CD4-positive, alpha-beta T cell treated with Interleukin-15 for 4 hours (primary cell): ENCODE results near the gene MRC2.
A peak's percentile ranks its signal among the peaks of the same experiment; 100 is the strongest.
"Not testable (repeated sequence)": the region's sequence is repeated elsewhere in the genome, so short reads cannot be mapped to it uniquely, and the experiment has no call there.

Source experiments
- DNase-seq: peaks from one replicate; pipeline ENCODE4 v3.0.0-alpha.2; 2020; ENCODE audit warnings: low spot score

The MRC2 gene, protein sequence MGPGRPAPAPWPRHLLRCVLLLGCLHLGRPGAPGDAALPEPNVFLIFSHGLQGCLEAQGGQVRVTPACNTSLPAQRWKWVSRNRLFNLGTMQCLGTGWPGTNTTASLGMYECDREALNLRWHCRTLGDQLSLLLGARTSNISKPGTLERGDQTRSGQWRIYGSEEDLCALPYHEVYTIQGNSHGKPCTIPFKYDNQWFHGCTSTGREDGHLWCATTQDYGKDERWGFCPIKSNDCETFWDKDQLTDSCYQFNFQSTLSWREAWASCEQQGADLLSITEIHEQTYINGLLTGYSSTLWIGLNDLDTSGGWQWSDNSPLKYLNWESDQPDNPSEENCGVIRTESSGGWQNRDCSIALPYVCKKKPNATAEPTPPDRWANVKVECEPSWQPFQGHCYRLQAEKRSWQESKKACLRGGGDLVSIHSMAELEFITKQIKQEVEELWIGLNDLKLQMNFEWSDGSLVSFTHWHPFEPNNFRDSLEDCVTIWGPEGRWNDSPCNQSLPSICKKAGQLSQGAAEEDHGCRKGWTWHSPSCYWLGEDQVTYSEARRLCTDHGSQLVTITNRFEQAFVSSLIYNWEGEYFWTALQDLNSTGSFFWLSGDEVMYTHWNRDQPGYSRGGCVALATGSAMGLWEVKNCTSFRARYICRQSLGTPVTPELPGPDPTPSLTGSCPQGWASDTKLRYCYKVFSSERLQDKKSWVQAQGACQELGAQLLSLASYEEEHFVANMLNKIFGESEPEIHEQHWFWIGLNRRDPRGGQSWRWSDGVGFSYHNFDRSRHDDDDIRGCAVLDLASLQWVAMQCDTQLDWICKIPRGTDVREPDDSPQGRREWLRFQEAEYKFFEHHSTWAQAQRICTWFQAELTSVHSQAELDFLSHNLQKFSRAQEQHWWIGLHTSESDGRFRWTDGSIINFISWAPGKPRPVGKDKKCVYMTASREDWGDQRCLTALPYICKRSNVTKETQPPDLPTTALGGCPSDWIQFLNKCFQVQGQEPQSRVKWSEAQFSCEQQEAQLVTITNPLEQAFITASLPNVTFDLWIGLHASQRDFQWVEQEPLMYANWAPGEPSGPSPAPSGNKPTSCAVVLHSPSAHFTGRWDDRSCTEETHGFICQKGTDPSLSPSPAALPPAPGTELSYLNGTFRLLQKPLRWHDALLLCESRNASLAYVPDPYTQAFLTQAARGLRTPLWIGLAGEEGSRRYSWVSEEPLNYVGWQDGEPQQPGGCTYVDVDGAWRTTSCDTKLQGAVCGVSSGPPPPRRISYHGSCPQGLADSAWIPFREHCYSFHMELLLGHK (N-terminal part only)

DNA sequence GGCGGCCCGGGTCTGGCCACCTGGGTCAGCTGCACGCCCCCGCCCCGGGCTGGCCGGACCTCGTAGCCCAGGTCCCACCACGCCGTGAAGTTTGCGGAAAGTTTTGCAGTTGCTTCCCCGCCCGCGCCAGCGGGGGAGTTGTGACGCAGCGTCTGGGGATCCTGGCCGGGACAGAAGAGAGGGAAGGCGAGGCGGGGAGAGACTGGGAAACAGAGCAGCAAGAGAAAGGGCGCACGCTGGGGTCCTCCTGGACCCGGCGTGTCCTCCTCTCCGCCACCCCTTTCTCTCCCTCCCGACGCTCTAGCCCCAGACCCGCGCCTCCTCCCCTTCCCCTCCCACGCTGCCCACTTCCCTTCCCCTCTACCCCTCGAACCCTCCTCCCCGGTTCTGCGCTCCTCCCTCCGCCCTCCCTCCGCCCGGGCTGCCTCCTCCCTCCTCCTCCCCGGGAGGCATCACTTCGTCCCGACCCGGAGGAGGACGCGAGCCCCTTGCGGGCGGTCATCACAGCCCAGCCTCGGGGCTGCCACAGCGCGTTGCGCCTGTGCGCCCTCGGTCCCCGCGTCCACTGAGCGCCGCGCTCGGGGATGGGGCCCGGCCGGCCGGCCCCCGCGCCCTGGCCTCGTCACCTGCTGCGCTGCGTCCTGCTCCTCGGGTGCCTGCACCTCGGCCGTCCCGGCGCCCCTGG is at the start of gene MRC2:
Gene MRC2, plus strand, starts transcription at position 452 of the 685 bp plus-strand sequence. Its CDS starts 133 bp downstream, at position 585.
- DNase-seq, result peak; percentile 5

DNA sequence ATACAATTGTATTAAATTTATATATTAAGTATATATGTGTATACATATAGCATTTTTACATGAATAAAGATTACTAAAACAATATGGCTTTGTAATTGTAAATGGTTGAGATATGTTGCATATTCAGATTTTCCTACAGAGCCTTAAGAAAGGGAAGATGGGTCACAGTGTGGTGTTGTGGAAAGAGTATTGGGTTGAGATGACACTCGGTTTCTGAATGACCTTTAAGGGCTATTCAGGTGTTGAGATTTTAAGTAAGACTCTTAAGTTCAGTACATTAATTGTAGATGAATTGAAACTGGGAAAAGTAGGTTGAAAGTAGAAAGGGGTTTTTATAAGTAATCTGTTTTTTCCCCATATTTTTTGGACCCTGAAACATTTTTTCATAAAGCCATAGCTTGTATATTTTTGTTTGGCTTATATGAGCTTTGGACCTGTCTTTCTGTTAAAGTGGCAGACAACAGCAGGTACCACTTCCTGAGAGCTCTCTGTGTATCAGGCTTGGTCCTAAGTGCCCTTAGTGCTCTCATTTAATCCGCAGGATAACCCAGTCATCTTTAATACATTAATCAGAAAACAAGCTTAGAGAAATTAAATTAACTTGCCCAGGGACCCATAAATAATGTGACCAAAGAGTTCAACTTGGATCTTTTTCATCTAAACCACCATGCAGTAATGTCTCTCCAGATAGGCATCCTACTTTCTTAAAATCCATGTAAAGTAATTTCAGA is 48.5 kb upstream of the MRC2 start:
- no peak for DNase-seq

DNA sequence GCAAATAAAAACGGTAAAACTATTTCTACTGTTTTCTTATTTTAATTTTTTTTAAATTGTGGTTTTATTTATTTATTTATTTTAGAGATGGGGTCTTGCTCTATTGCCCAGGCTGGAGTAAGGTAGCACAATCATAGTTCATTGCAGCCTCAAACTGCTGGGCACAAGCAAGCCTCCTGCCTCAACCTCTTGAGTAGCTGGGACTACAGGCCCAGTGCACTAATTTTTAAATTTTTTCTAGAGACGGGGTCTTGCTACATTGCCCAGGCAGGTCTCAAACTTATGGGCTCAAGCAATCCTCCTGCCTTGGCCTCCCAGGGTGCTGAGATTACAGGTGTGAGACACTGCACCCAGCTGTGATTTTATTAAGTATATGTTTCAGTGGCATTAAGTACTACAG is 46.5 kb upstream of the MRC2 start:
- DNase-seq, result no peak

GRCh38 chr17:62581764-62582163 is 45.7 kb upstream of the MRC2 start:
- no peak for DNase-seq

DNA sequence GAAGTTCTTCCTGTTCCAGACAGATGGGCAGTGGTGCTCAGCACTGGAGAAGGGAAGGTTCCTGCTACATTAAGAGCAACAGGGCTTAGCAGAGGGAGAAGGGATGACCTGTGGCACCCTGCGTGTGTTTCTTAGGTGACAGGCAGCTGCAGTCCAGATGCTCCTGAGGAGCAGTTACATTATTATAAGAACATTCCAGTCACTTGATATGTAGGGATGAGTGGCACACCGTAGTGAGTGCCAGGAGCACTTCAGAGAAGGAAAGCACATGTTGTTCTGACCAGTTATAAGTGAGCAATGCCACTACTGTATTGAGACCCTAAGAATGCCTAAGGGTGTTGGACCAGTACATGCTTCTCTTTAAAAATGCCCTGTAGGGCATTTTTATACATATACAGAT is 39.9 kb upstream of the MRC2 start:
- no peak for DNase-seq

DNA sequence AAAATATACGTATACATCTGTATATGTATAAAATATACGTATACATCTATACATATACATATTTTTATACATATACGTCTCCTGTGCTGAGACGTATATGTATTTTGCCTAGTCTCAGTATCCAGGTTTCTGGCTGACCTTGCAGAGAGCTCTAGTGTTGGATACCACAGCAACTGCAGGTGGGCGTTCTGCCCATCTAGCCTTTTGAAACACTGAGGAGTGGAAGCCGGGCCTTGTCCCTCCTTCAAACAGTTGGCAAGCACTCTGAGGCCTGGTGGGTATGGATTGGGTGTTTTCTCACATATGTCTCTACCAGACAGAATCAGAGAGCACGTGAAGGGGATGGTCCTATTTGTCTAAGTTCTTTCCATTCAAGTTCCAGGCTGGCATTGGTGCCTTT is 39.4 kb upstream of the MRC2 start:
- no peak for DNase-seq

DNA sequence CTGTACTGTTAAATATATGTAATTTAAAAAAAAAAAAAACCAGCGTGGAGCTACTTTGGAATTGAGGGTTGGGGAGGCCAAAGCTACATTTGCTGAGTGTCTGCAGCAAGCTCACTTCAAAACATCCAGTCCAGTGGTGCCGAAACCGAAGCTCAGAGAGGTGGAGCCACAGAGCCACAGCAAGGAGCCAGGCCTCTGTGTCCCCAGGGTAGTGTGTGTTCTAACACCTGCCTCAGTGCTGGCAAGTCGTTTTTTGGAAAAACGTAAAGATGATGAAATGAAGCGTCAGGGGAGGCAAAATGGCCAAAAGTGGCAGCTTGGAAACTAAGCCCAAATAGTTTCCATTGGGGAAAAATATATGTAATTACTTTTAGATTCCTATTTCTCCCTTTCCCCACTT is 36.1 kb upstream of the MRC2 start:
- no peak for DNase-seq

GRCh38 chr17:62591822-62592221 is 35.6 kb upstream of the MRC2 start:
- DNase-seq, result not testable (repeated sequence)

- DNase-seq, result no peak
Measured at GRCh38 chr17:62592341-62593099, 35.0 kb upstream of the MRC2 start.

GRCh38 chr17:62595484-62595883 is 32.0 kb upstream of the MRC2 start:
- no peak for DNase-seq

DNA sequence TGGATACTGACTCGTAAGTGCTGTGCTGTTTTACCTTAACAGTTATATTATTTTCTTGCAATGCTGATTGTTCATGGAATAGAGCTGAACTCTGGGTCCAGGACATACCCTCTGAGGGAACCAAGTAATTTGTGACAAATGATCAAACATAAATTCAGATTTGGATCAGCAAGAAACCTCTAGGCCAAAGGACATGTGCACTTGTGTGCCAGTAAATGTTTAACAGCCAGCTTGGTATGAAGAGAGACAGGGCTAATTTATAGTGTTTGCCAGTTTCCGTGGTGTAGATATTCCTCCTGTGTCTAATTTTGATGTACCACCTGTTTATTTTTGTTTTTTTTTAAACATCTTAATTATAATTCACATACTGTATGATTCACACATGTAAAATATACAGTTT is 30.8 kb upstream of the MRC2 start:
- DNase-seq, result no peak

DNA sequence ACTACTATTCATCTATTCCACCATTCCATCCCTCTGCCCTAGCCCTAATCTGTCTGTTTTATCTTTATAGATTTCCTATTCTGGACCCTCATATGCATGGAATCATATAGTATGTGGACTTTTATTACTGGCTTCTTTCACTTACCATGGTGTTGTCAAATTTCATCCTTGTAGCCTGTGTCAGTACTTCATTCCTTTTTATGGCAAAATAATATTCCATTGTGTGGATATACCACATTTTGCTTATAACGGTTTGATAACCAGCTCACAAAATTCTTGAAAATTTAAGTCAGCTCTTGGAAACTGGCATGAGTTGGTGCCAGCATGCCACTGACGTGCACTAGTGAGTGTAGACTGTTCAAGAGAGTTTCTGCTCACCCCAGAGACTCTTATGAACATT is 30.3 kb upstream of the MRC2 start:
- DNase-seq, result no peak

- no peak for DNase-seq
Measured at GRCh38 chr17:62597920-62598319, 29.6 kb upstream of the MRC2 start.

- DNase-seq, result no peak
Measured at GRCh38 chr17:62599964-62600657, 27.4 kb upstream of the MRC2 start.

DNA sequence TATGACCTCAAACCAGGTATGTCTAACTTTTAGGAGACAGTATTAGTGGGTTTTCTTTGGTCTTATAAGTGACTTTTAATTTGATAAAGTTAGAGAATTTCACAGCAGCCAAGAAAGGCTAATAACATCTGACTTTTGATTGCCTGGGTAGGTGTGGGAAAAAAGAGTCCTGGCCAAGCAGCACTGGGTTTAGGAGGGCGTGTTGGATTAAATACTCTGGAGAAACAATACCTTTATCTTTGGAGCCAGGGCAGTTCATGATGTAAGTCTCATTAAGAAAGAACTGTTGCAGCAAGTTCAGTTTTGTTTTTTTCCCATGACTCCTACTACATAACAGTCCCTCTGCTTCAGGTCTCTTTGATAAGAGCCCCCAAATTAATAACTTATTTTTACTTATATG is 26.7 kb upstream of the MRC2 start:
- DNase-seq, result no peak

DNA sequence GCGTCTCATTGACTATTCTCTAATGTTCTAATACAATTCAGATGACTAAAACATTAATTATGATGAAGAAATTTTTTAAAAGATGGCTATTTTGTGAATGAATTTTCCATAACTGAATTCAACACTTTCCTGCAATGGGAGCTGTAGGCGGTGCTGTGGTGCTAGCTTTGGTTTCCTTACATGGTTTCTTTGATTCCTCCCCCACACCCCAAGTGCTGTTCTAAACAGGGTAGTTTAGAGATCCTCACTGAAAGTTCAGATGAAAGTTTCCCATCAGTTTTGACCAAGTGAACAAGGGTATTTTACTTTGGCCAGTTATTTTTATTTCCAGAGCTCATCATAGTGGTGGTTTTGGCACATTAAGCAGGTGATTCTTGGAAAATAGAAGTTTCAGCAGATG is 26.0 kb upstream of the MRC2 start:
- DNase-seq, result no peak

GRCh38 chr17:62603783-62604182 is 23.7 kb upstream of the MRC2 start:
- DNase-seq, result not testable (repeated sequence)

GRCh38 chr17:62605588-62605987 is 21.9 kb upstream of the MRC2 start:
- no peak for DNase-seq

GRCh38 chr17:62611292-62611691 is 16.2 kb upstream of the MRC2 start:
- no peak for DNase-seq

- no peak for DNase-seq
Measured at GRCh38 chr17:62611728-62612127, 15.7 kb upstream of the MRC2 start.
